SK-N-SH treated with all-trans-retinoic acid at 6 μM for 48 hours (cell line): ENCODE results near the gene EFEMP1.

ENCODE experiments used
- ATAC-seq: fragments of 200-7000 bp; cut with Tn5 transposase; 3 replicates; pipeline ENCODE4 v1.9.1; 2020; ENCODE audit warnings: mild to moderate bottlenecking, moderate library complexity
- ARNTL ChIP-seq: fragments of 450-650 bp; formaldehyde crosslinking; IDR thresholded peaks from 2 replicates; pipeline ENCODE4 v1.5.0; 2020; ENCODE audit warnings: low read depth, mild to moderate bottlenecking, moderate library complexity, borderline replicate concordance
- BACH2 ChIP-seq: fragments of 250-450 bp; sonication (Bioruptor Pico); IDR thresholded peaks from 2 replicates; pipeline ENCODE4 v1.9.0; 2021; ENCODE audit warnings: mild to moderate bottlenecking, borderline replicate concordance
- CREB5 ChIP-seq: fragments of 250-450 bp; sonication (Bioruptor Pico); IDR thresholded peaks from 2 replicates; pipeline ENCODE4 v1.5.1; 2020; ENCODE audit warnings: low read depth, mild to moderate bottlenecking, moderate library complexity
- CSDC2 ChIP-seq: fragments of 250-450 bp; sonication (Bioruptor Pico); IDR thresholded peaks from 2 replicates; pipeline ENCODE4 v1.5.0; 2020; ENCODE audit warnings: mild to moderate bottlenecking, moderate library complexity
- CSRNP3 ChIP-seq: fragments of 250-450 bp; sonication (Bioruptor Pico); IDR thresholded peaks from 2 replicates; pipeline ENCODE4 v1.5.1; 2021; ENCODE audit warnings: mild to moderate bottlenecking, moderate library complexity
- ESRRG ChIP-seq: fragments of 250-450 bp; sonication (Bioruptor Pico); IDR thresholded peaks from 2 replicates; pipeline ENCODE4 v1.6.1; 2021; ENCODE audit warnings: mild to moderate bottlenecking
- GLIS3 ChIP-seq: fragments of 250-450 bp; sonication (Bioruptor Pico); IDR thresholded peaks from 2 replicates; pipeline ENCODE4 v1.5.0; 2020; ENCODE audit warnings: mild to moderate bottlenecking, moderate library complexity
- ISL1 ChIP-seq: fragments of 250-450 bp; sonication (Bioruptor Pico); IDR thresholded peaks from 2 replicates; pipeline ENCODE4 v2.1.2; 2022; ENCODE audit warnings: mild to moderate bottlenecking, moderate library complexity
- OSR1 ChIP-seq: fragments of 250-450 bp; sonication (Bioruptor Pico); IDR thresholded peaks from 2 replicates; pipeline ENCODE4 v1.8.0; 2022; ENCODE audit warnings: moderate library complexity, mild to moderate bottlenecking, inconsistent platforms
- PATZ1 ChIP-seq: fragments of 250-450 bp; sonication (Bioruptor Pico); IDR thresholded peaks from 2 replicates; pipeline ENCODE4 v1.8.0; 2020; ENCODE audit warnings: mild to moderate bottlenecking, moderate library complexity, borderline replicate concordance
- POU6F1 ChIP-seq: fragments of 250-450 bp; sonication (Bioruptor Pico); IDR thresholded peaks from 2 replicates; pipeline ENCODE4 v1.8.0; 2021; ENCODE audit warnings: low read depth, mild to moderate bottlenecking, moderate library complexity, borderline replicate concordance
- PPARA ChIP-seq: fragments of 250-450 bp; sonication (Bioruptor Pico); IDR thresholded peaks from 2 replicates; pipeline ENCODE4 v1.5.0; 2020; ENCODE audit warnings: mild to moderate bottlenecking, borderline replicate concordance
- RARB ChIP-seq: fragments of 250-450 bp; sonication (Bioruptor Pico); IDR thresholded peaks from 2 replicates; pipeline ENCODE4 v1.8.0; 2021; ENCODE audit warnings: mild to moderate bottlenecking, moderate library complexity
- SNAI2 ChIP-seq: fragments of 250-450 bp; sonication (Bioruptor Pico); IDR thresholded peaks from 2 replicates; pipeline ENCODE4 v1.5.0; 2020; ENCODE audit warnings: mild to moderate bottlenecking, moderate library complexity
- TCF4 ChIP-seq: fragments of 250-450 bp; sonication (Bioruptor Pico); IDR thresholded peaks from 2 replicates; pipeline ENCODE4 v1.8.0; 2021; ENCODE audit warnings: mild to moderate bottlenecking, moderate library complexity, borderline replicate concordance
- TOX ChIP-seq: fragments of 250-450 bp; sonication (Bioruptor Pico); IDR thresholded peaks from 2 replicates; pipeline ENCODE4 v1.8.0; 2021; ENCODE audit warnings: mild to moderate bottlenecking, moderate library complexity, borderline replicate concordance
- TSHZ2 ChIP-seq: fragments of 250-450 bp; sonication (Bioruptor Pico); IDR thresholded peaks from 2 replicates; pipeline ENCODE4 v1.5.0; 2020; ENCODE audit warnings: mild to moderate bottlenecking, moderate library complexity
- ZC3H10 ChIP-seq: fragments of 250-450 bp; sonication (Bioruptor Pico); IDR thresholded peaks from 2 replicates; pipeline ENCODE4 v1.5.1; 2021; ENCODE audit warnings: mild to moderate bottlenecking, moderate library complexity
- ZFP3 ChIP-seq: fragments of 250-450 bp; sonication (Bioruptor Pico); IDR thresholded peaks from 2 replicates; pipeline ENCODE4 v1.5.0; 2020; ENCODE audit warnings: mild to moderate bottlenecking, moderate library complexity
- ZFP30 ChIP-seq: fragments of 450-650 bp; formaldehyde crosslinking; IDR thresholded peaks from 2 replicates; pipeline ENCODE4 v1.5.0; 2022; ENCODE audit warnings: mild to moderate bottlenecking, moderate library complexity
- ZNF70 ChIP-seq: fragments of 450-650 bp; formaldehyde crosslinking; IDR thresholded peaks from 2 replicates; pipeline ENCODE4 v1.5.0; 2020; ENCODE audit warnings: mild to moderate bottlenecking, moderate library complexity
- ZNF8 ChIP-seq: fragments of 450-650 bp; formaldehyde crosslinking; IDR thresholded peaks from 2 replicates; pipeline ENCODE4 v1.5.0; 2020; ENCODE audit warnings: mild to moderate bottlenecking, moderate library complexity

EFEMP1 gene

GRCh38 chr2:55957142-55957541 lies 33.6 kb upstream of the EFEMP1 start:
- TF ChIP-seq GLIS3 (CRISPR knock-in tag) (no peak), ZFP3 (CRISPR knock-in tag) (no peak), BACH2 (no peak), ESRRG (CRISPR knock-in tag) (no peak), ZFP30 (CRISPR knock-in tag) (no peak), ARNTL (CRISPR knock-in tag) (no peak)
- no peak for ATAC-seq

- peak; percentile 20; the same call in 1 of the 3 replicates for ATAC-seq
- TF ChIP-seq ISL1 (CRISPR knock-in tag) (no peak), ZNF70 (no peak), ESRRG (CRISPR knock-in tag) (no peak), RARB (no peak), ARNTL (CRISPR knock-in tag) (no peak), TOX (CRISPR knock-in tag) (no peak), CREB5 (CRISPR knock-in tag) (no peak), ZNF8 (CRISPR knock-in tag) (no peak), ZFP3 (CRISPR knock-in tag) (no peak), POU6F1 (CRISPR knock-in tag) (no peak), CSDC2 (CRISPR knock-in tag) (no peak)
These were observed 30.9 kb upstream of the EFEMP1 start for GRCh38 chr2:55954306-55955035.

GRCh38 chr2:55952415-55952814 lies 28.8 kb upstream of the EFEMP1 start:
- ATAC-seq: peak; percentile 37; the same call in 2 of the 3 replicates
- TF ChIP-seq TOX (CRISPR knock-in tag) (no peak), OSR1 (no peak), ZNF70 (no peak)
- TF ChIP-seq, all 23 proteins: peak for 0

GRCh38 chr2:55951533-55951932 lies 28.0 kb upstream of the EFEMP1 start:
- TF ChIP-seq ZFP30 (CRISPR knock-in tag): no peak
- no peak for TF ChIP-seq SNAI2
- no peak for TF ChIP-seq ARNTL (CRISPR knock-in tag)
- TF ChIP-seq TOX (CRISPR knock-in tag): no peak
- no peak for TF ChIP-seq RARB
- TF ChIP-seq TCF4: no peak
- TF ChIP-seq ZC3H10 (CRISPR knock-in tag): no peak
- TF ChIP-seq ISL1 (CRISPR knock-in tag): no peak
- no peak for TF ChIP-seq PATZ1
- no peak for TF ChIP-seq CSRNP3 (CRISPR knock-in tag)
- TF ChIP-seq ZFP3 (CRISPR knock-in tag): no peak
- no peak for TF ChIP-seq ZNF70
- TF ChIP-seq PPARA: no peak
- TF ChIP-seq TSHZ2 (CRISPR knock-in tag): no peak
- no peak for TF ChIP-seq GLIS3 (CRISPR knock-in tag)
- TF ChIP-seq ESRRG (CRISPR knock-in tag): no peak
- TF ChIP-seq ZNF8 (CRISPR knock-in tag): no peak
- ATAC-seq: no peak
